ENCODE measurements around the gene PID1.

The PID1 gene

GRCh38 chr2:229257985-229258384 is 13.1 kb downstream of the PID1 start:
- no peak for DNase-seq

GRCh38 chr2:229256376-229256775 is 14.7 kb downstream of the PID1 start:
- no peak for DNase-seq

GRCh38 chr2:229254206-229254605 is 16.9 kb downstream of the PID1 start:
- DNase-seq: no peak

- DNase-seq: no peak
Measured at GRCh38 chr2:229252996-229253395, 18.1 kb downstream of the PID1 start.

GRCh38 chr2:229252280-229252679 is 18.8 kb downstream of the PID1 start:
- no peak for DNase-seq

- DNase-seq: no peak
Measured at GRCh38 chr2:229249536-229249935, 21.6 kb downstream of the PID1 start.

DNA sequence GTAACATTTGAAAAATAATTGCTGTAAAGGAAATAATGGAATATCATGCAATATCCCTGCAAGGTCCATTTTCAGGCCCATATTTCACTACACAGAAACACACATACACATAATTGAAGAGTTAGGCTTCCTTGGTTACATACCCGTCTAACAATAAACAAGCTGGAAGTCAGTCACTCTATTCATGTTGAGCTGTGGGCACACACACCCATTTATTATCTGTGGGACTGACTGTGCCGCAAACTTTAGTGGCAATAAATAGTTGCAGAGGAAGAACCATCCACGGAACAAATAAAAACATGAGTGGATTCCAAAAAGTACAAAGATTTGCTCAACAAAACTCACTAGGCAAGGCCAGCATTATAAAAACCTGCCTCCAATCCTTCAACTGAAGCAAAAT is 24.8 kb downstream of the PID1 start:
- no peak for DNase-seq

GRCh38 chr2:229244975-229245374 is 26.1 kb downstream of the PID1 start:
- DNase-seq: no peak

- DNase-seq: no peak
Measured at GRCh38 chr2:229243890-229244560, 27.1 kb downstream of the PID1 start.

- no peak for DNase-seq
Measured at GRCh38 chr2:229240984-229241491, 30.0 kb downstream of the PID1 start.

DNA sequence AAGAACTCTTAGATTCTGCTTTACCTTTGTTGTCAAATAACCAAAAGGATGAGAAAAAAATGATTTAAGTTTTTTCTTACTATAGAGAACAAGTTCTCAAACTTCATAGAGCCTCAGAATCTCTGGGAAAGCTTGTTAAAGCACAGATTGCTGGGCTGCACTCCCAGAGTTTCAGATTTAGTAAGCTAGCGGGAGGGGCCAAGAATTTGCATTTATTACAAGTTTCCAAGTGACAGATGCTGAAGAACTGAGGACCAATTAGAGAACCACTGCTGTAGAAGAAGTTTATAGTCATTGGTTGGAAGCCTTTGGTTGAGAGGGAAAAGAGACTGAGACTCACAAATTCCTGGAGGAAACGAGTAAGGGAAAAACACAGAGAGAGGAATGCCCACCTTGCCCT is 32.1 kb downstream of the PID1 start:
- DNase-seq: no peak

DNA sequence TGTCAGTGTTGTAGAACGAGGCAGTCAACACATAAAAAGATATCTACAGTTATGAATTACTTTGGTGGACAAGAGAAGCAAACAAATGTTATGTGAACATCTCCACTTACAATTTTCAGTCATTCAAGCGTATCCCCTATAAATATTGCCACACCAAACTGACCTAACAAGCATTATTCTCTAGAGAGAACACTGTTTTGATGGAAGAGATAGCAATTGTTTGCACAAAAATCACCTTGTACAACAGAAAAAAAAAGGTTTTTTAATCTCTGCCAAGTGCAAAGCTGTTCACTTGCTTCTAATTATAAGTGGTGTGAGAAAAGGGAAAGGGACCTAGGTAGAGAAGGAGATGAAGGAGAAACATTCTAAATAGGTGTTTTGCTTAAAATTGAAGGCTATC is 33.8 kb downstream of the PID1 start:
- no peak for DNase-seq

DNA sequence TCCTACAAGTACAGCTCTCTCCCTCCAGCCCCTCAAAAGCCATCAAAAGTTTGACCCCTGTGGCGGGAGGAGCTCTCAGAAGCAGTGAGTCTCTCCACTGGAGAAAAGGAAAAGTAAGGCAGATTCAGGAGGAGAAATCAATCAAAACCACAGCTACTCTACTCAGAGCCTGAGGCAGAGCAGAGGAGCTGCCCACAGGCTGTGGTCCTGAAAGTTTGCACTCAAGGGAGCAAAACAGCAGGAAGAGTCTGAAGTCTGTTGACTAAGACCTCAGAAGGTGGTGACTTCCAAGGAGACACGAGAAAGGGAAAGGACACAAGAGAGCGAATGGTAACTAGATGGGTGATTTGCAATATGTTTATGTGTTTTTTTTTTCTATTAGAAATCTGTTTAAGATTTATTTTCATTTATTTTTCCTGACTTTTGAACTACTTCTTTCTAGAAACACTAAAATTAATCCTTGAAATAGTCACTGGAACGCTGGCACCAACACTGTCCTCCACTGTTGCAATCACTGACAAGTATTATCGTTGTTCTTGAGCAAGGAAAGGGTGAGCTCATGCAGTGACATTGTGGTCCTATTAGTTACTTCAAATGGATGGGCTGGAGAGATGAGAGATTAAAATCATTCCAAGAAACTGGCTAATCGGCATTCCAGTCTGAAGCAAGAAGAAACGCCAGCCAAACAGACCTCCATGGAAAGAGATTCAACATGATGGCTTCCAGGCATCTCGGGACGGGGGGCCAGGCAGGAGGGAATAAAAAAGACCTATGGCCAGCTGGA is 35.8 kb downstream of the PID1 start:
- DNase-seq: no peak

DNA sequence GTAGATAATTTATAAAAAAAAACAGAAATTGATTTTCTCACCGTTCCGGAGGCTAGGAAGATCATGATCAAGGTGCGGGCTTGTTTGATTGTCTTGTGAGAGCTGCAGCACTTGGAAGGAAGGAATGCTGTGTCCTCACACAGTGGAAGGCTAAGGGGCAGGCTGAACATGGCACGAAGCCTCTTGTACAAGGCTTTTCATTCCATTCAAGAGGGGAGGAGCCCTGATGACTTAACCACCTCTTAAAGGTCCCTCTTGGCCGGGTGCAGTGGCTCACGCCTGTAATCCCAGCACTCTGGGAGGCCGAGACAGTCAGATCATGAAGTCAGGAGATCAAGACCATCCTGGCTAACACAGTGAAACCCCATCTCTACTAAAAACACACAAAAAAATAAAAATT is 39.2 kb downstream of the PID1 start:
- DNase-seq: no peak

- DNase-seq: no peak
Measured at GRCh38 chr2:229231328-229231868, 39.7 kb downstream of the PID1 start.

DNA sequence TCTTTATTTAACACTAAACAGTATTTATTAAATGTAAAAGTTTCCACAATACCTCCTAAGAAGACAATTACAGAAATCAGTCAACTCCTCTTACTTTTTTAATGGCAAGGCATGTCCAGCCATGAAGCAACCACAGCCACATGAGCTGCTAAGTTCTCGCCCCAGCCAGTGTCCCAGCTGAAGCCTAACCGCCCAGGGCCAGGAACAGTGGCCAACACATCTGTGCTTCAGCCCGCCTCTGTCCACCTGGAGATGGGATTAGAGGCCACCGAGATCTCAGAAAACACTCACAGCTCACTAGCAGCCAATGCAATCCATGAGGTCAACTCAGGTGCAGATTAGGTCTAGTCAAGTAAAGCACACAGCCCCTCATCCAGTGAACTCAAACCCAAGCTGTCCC is 40.2 kb downstream of the PID1 start:
- no peak for DNase-seq

- no peak for DNase-seq
Measured at GRCh38 chr2:229230256-229230655, 40.8 kb downstream of the PID1 start.

- DNase-seq: no peak
Measured at GRCh38 chr2:229226382-229226781, 44.7 kb downstream of the PID1 start.

DNA sequence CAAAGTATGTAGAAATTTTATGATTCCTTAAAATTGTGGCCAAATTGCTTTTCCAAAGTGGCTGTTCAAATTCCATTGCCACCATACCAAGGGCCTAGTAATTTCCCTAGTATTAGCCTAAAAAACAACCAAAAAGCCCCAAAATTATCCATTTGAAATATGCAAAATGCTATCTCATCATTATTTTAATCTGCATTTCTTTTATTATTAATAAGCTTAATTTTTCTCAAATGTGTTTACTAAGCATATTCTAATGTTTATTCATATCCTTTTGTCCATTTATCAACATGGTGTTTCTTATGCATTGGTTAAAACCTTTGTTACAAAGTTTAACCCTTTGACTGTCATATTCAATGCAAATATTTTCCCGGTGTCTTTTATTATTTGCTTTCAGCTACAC is 48.0 kb downstream of the PID1 start:
- no peak for DNase-seq

- DNase-seq: no peak
Measured at GRCh38 chr2:229221641-229222040, 49.4 kb downstream of the PID1 start.

DNA sequence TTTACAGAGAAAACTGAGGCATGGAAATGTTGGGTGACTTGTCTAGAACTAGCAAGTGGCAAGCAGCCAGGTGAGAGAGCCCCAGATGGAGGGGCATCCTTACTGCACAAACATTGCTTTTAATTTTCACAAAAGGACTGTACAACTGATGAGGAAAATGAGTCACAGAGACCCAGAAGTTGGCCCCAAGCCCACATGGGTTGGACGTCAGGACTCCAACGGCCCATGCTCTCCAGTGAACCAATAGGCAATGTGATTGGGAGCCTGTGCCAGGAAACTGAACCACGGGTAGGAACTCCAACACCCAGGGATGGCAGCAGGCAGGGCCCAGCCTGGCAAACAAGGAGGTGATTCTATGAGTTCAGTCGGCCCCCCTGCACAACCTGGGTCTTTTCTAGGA is 50.8 kb downstream of the PID1 start:
- no peak for DNase-seq

- no peak for DNase-seq
Measured at GRCh38 chr2:229218329-229218921, 52.7 kb downstream of the PID1 start.

DNA sequence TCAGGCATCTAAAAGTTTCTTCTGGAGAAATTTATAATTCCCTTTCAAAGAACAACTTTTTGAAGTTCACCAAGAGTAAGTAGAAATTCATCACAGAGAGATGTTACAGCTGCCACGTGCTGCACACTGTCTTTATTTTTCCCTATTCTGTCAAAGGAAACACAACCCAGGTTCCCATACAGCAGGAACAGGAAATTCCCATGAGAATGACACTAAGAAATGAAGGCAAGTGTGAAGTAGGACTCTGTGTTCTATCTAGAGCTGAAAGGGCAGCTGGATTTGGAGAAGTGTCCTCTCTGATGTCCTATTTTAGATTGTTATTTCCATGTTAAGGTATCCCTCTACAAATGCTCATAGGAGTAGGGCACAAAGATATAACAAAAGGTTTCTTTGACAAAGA is 58.8 kb downstream of the PID1 start:
- DNase-seq: no peak

GRCh38 chr2:229210641-229211040 is 60.4 kb downstream of the PID1 start:
- no peak for DNase-seq
